ENCODE results near the gene PRIM2. TPM values are rescaled to one million over a fixed set of nuclear protein-coding genes. Genes with fewer than 3 reads are reported as not detected.
"Not testable (repeated sequence)": the region's sequence is repeated elsewhere in the genome, so short reads cannot be mapped to it uniquely, and the experiment has no call there.

The PRIM2 gene
- 16.7 and 19.7 TPM in 2 replicates for total RNA-seq

- peaks cover 28% of the 10 kb centered on the region for H3K36me3 Mint-ChIP-seq (ENCODE audit: low read depth)
- ChIA-PET CTCF (interaction anchor here (0.7 to 4.7 kb wide), 9 partner anchors 9 to 682 kb away, joined by 3 to 112 read pairs (median 5); no protein-coding TSS in a partner anchor), POLR2A (interaction anchor here (1.1 to 1.2 kb wide), 3 partner anchors 95 to 414 kb away, joined by 3 to 4 read pairs (median 3); partner anchors contain the start of genes BAG2 and RAB23)
- peaks cover 18% of the 10 kb centered on the region for H3K4me1 Mint-ChIP-seq
- ATAC-seq (ENCODE audit: low read depth) (peak; percentile 79), DNase-seq (peak; percentile 55)
- TF ChIP-seq CTCF (IDR thresholded peaks at IDR 0.05) = no peak
- intact Hi-C loops (cut with micrococcal nuclease) = loop anchor here (1.0 to 5.0 kb wide), 9 partner anchors 145 to 725 kb away; partner anchors contain the start of genes BAG2, BEND6, KIAA1586 and ZNF451
- H3K4me3 Mint-ChIP-seq = peak within 1 kb of the TSS; percentile 97
- peak within 1 kb of the TSS; percentile 89 for H3K27ac Mint-ChIP-seq
- no peaks in the 10 kb centered on the region for H3K9me3 Mint-ChIP-seq
- peaks cover 9% of the 10 kb centered on the region for H3K27me3 Mint-ChIP-seq
Observed at GRCh38 chr6:57317060-57317943, at the start of gene PRIM2. PRIM2 (plus strand) TSS chr6:57317630; CDS start chr6:57318446, 816 bp downstream.

GRCh38 chr6:57268294-57268640, 49.2 kb upstream of the PRIM2 start:
- intact Hi-C loops (cut with micrococcal nuclease) = loop anchor here (1.0 kb wide), 2 partner anchors 48 to 56 kb away; no protein-coding TSS in a partner anchor
- Mint-ChIP-seq H3K36me3 (ENCODE audit: low read depth) (no peaks in the 10 kb centered on the region), H3K4me1 (no peaks in the 10 kb centered on the region), H3K27ac (no peak overlapping the region), H3K27me3 (peaks cover 9% of the 10 kb centered on the region), H3K9me3 (no peaks in the 10 kb centered on the region), H3K4me3 (no peak overlapping the region)
- no peak for ATAC-seq (ENCODE audit: low read depth)
- CTCF ChIA-PET = interaction anchor here (3.6 kb wide), 1 partner anchor 48 kb away, joined by 23 read pairs; the partner anchor contains the start of gene PRIM2
- no peak for DNase-seq
- POLR2A ChIA-PET = no interaction called here
- no peak for TF ChIP-seq CTCF (IDR thresholded peaks at IDR 0.05)

GRCh38 chr6:57274113-57274824, 43.2 kb upstream of the PRIM2 start:
- H3K4me1 Mint-ChIP-seq; DNase-seq; H3K36me3 Mint-ChIP-seq (ENCODE audit: low read depth); H3K9me3 Mint-ChIP-seq; H3K4me3 Mint-ChIP-seq; CTCF ChIA-PET; POLR2A ChIA-PET; ATAC-seq (ENCODE audit: low read depth); H3K27ac Mint-ChIP-seq; intact Hi-C loops (cut with micrococcal nuclease): not testable (repeated sequence)
- peaks cover 13% of the 10 kb centered on the region for H3K27me3 Mint-ChIP-seq

GRCh38 chr6:57275384-57275783, 42.0 kb upstream of the PRIM2 start:
- H3K27me3 Mint-ChIP-seq = peaks cover 13% of the 10 kb centered on the region
- no peaks in the 10 kb centered on the region for H3K4me1 Mint-ChIP-seq
- no peaks in the 10 kb centered on the region for H3K9me3 Mint-ChIP-seq
- no peak overlapping the region for H3K27ac Mint-ChIP-seq
- intact Hi-C loops (cut with micrococcal nuclease) = no loop called here
- H3K4me3 Mint-ChIP-seq = no peak overlapping the region
- no peak for TF ChIP-seq CTCF (IDR thresholded peaks at IDR 0.05)
- ATAC-seq (ENCODE audit: low read depth) (no peak), DNase-seq (no peak)
- POLR2A ChIA-PET = no interaction called here
- H3K36me3 Mint-ChIP-seq (ENCODE audit: low read depth) = no peaks in the 10 kb centered on the region
- CTCF ChIA-PET = interaction anchor here (1.1 kb wide), 1 partner anchor 9 kb away, joined by 4 read pairs; no protein-coding TSS in a partner anchor

- DNase-seq (no peak), ATAC-seq (ENCODE audit: low read depth) (no peak)
- ChIA-PET CTCF (no interaction called here), POLR2A (no interaction called here)
- Mint-ChIP-seq H3K4me3 (no peak overlapping the region), H3K36me3 (ENCODE audit: low read depth) (no peaks in the 10 kb centered on the region), H3K27ac (no peak overlapping the region), H3K4me1 (no peaks in the 10 kb centered on the region), H3K27me3 (peaks cover 8% of the 10 kb centered on the region), H3K9me3 (no peaks in the 10 kb centered on the region)
- intact Hi-C loops (cut with micrococcal nuclease) = no loop called here
- TF ChIP-seq CTCF (IDR thresholded peaks at IDR 0.05) = no peak
Observed at GRCh38 chr6:57276946-57277345, 40.5 kb upstream of the PRIM2 start.

Measured in activated B cell treated with CpG ODN at 0.5 μM for 24 hours (primary cell).